HCT116 (cell line): ENCODE measurements around the gene AFAP1. TPM values are rescaled to one million over a fixed set of nuclear protein-coding genes. Genes with fewer than 3 reads are reported as not detected.

Experiments
- ATAC-seq: fragments of 200-7000 bp; cut with Tn5 transposase; 2 replicates; pipeline ENCODE4 v1.9.1; 2020; ENCODE audit warnings: mild to moderate bottlenecking, moderate library complexity
- BruUV-seq: library from RNA; stranded (reverse); fragments of 400-500 nt; replicated peaks from 2 replicates; lab custom pipeline; 2021; lab: Mats Ljungman, UMichigan
- CTCF ChIA-PET: fragments of 300-600 bp; sonication (Branson Sonifier 250); formaldehyde crosslinking; loops from one replicate; lab custom pipeline; 2021; ENCODE audit warnings: antibody characterized with exemption; lab: Charles Lee
- POLR2A ChIA-PET: fragments of 300-600, 350-600 bp; sonication (Branson Sonifier 250); formaldehyde crosslinking; loops from one replicate; lab custom pipeline; 2021; ENCODE audit warnings: antibody characterized with exemption; lab: Charles Lee
- RAD21 ChIA-PET, 2 experiments: fragments of 300-600 bp; sonication (Branson Sonifier 250); formaldehyde crosslinking; loops; one replicate each; lab custom pipeline; 2023; ENCODE audit warnings: low total read pairs in 2 of 2; ENCODE audit not compliant: uncharacterized antibody in 2 of 2, unreplicated experiment in 2 of 2, low non-redundant PET in 1 of 2; lab: Charles Lee
- DNase-seq: peaks from one replicate; pipeline ENCODE4 v3.0.0-alpha.2; 2010; ENCODE audit warnings: low read depth, low spot score
- H2AFZ ChIP-seq: fragments of 200-600 bp; shearing (Covaris generic), sonication (generic); 2 replicates; pipeline ENCODE4 v1.6.1; 2017; ENCODE audit warnings: low read depth, mixed run types, mixed read lengths, antibody characterized with exemption, low read length; ENCODE audit not compliant: poor library complexity, severe bottlenecking
- H3K27ac ChIP-seq: 2 replicates; pipeline ENCODE4 v1.5.1; 2012; ENCODE audit warnings: low read depth, low read length
- H3K27me3 ChIP-seq: fragments of 200-600 bp; sonication (generic); 2 replicates; pipeline ENCODE4 v1.6.1; 2016; ENCODE audit warnings: mixed run types, low read length, mixed read lengths; ENCODE audit not compliant: insufficient read depth
- H3K36me3 ChIP-seq, 2 experiments: fragments of 200-500 bp in 1 of 2; fragments of 200-600 bp in 1 of 2; sonication (Bioruptor generic) in 1 of 2; sonication (generic) in 1 of 2; 2 replicates each; pipeline versions ENCODE4 v1.5.1 to v1.6.1; 2014 to 2016; ENCODE audit warnings: low read length in 2 of 2, inconsistent platforms in 1 of 2, mixed read lengths in 1 of 2, mixed run types in 1 of 2; ENCODE audit not compliant: insufficient read depth in 2 of 2, control insufficient read depth in 1 of 2
- H3K4me1 ChIP-seq, 2 experiments: fragments of 200-600 bp in 1 of 2; sonication (generic) in 1 of 2; 2 replicates each; pipeline versions ENCODE4 v1.5.1 to v1.6.1; 2012 to 2017; ENCODE audit warnings: low read length in 2 of 2, inconsistent platforms in 1 of 2, mild to moderate bottlenecking in 1 of 2, mixed read lengths in 1 of 2, mixed run types in 1 of 2, moderate library complexity in 1 of 2; ENCODE audit not compliant: insufficient read depth in 2 of 2, control insufficient read depth in 1 of 2
- H3K4me2 ChIP-seq: fragments of 200-600 bp; sonication (generic); 2 replicates; pipeline ENCODE4 v1.6.1; 2017; ENCODE audit warnings: mixed run types, low read length, mixed read lengths
- H3K4me3 ChIP-seq, 2 experiments: fragments of 200-600 bp in 1 of 2; sonication (generic) in 1 of 2; replicated peaks in 1 of 2; 2 replicates each; pipeline ENCODE4 v1.5.1; 2011 to 2016; ENCODE audit warnings: low read length in 2 of 2, control low read depth in 1 of 2, low read depth in 1 of 2, mild to moderate bottlenecking in 1 of 2, mixed read lengths in 1 of 2, mixed run types in 1 of 2
- H3K79me2 ChIP-seq: fragments of 200-600 bp; sonication (generic); 2 replicates; pipeline ENCODE4 v1.6.1; 2017; ENCODE audit warnings: mild to moderate bottlenecking, mixed run types, low read length, moderate library complexity, mixed read lengths; ENCODE audit not compliant: insufficient read depth
- H3K9ac ChIP-seq: fragments of 200-600 bp; sonication (generic); 2 replicates; pipeline ENCODE4 v1.6.1; 2016; ENCODE audit warnings: low read length, mixed read lengths
- H3K9me2 ChIP-seq: fragments of 200-600 bp; sonication (generic), shearing (Covaris generic); 2 replicates; pipeline ENCODE4 v1.6.1; 2017; ENCODE audit warnings: mixed run types, mild to moderate bottlenecking, moderate library complexity; ENCODE audit not compliant: insufficient read depth
- H3K9me3 ChIP-seq, 2 experiments: fragments of 200-500 bp in 1 of 2; fragments of 200-600 bp in 1 of 2; sonication (Bioruptor generic) in 1 of 2; sonication (generic) in 1 of 2; 2 replicates each; pipeline ENCODE4 v1.6.1; 2014 to 2017; ENCODE audit warnings: low read length in 2 of 2, mixed read lengths in 2 of 2, inconsistent platforms in 1 of 2, low read depth in 1 of 2, mild to moderate bottlenecking in 1 of 2, mixed run types in 1 of 2, moderate library complexity in 1 of 2; ENCODE audit not compliant: control insufficient read depth in 1 of 2, insufficient read depth in 1 of 2
- H4K20me1 ChIP-seq: fragments of 200-600 bp; sonication (generic), shearing (Covaris generic); 2 replicates; pipeline ENCODE4 v1.6.1; 2017; ENCODE audit warnings: mixed run types, mild to moderate bottlenecking, moderate library complexity; ENCODE audit not compliant: insufficient read depth
- ATF3 ChIP-seq: IDR thresholded peaks from 2 replicates; pipeline ENCODE4 v1.6.1; 2012
- CBX3 ChIP-seq: IDR thresholded peaks from 2 replicates; pipeline ENCODE4 v1.6.1; 2012; ENCODE audit warnings: low read depth
- EGR1 ChIP-seq: IDR thresholded peaks from 2 replicates; pipeline ENCODE4 v1.6.1; 2012; ENCODE audit warnings: low read depth
- JUND ChIP-seq: IDR thresholded peaks from 2 replicates; pipeline ENCODE4 v1.6.1; 2012
- POLR2AphosphoS5 ChIP-seq: IDR thresholded peaks from 2 replicates; pipeline ENCODE4 v1.6.1; 2011; ENCODE audit warnings: mild to moderate bottlenecking, low read depth, low read length, moderate library complexity
- SIN3A ChIP-seq: IDR thresholded peaks from 2 replicates; pipeline ENCODE4 v1.6.1; 2012; ENCODE audit warnings: low read depth
- TCF7L2 ChIP-seq: IDR thresholded peaks from 2 replicates; pipeline ENCODE4 v1.7.0; 2011; ENCODE audit warnings: borderline replicate concordance, inconsistent platforms; ENCODE audit not compliant: insufficient read depth, insufficient read length; ENCODE audit errors: extremely low read depth
- YY1 ChIP-seq: IDR thresholded peaks from 2 replicates; pipeline ENCODE4 v1.6.1; 2011; ENCODE audit warnings: low read length, low read depth, moderate library complexity, mild to moderate bottlenecking; ENCODE audit not compliant: insufficient replicate concordance; ENCODE audit errors: extremely low read depth
- intact Hi-C: fragments of 100-400 bp; cut with micrococcal nuclease; formaldehyde crosslinking; loops from 2 replicates; pipeline ENCODE4 v1.10.0; 2022
- total RNA-seq: library from RNA; stranded (reverse); gene quantifications from one replicate; pipeline ENCODE4 v1.2.1, GENCODE V29; 2021; ENCODE audit not compliant: unreplicated experiment
- TF ChIP-seq, protein P1 (sequence below): IDR thresholded peaks from 2 replicates; pipeline ENCODE4 v1.6.1; 2011; ENCODE audit warnings: mild to moderate bottlenecking, low read length, moderate library complexity; ENCODE audit not compliant: insufficient replicate concordance; ENCODE audit errors: extremely low read depth

The AFAP1 gene
- total RNA-seq, 1 experiment from 2014 or later = 19.4 TPM

DNA sequence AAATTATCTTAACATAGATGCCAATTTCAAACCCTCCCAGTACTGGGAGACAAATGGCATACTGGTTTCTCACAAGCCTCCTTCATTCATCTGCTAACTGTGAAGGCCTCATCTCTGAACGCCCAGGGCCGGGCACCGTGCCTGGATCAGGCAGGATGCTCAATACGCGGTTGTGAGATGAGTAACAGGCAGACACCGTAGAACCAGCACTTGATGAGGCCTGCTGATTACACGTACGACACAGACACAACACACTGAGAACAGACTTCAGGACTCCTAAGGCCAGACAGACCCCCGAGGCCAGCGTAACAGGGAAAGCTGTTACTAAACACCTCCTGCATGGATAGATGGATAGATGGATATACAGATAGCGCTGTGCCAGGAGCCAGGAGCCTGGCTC, 154.6 kb downstream of the AFAP1 start:
- Histone ChIP-seq H3K9me3 (no peaks in the 10 kb centered on the region), H3K36me3 (no peaks in the 10 kb centered on the region; a peak in 1 of 4 replicates), H3K4me2 (no peak overlapping the region), H3K27me3 (no peaks in the 10 kb centered on the region), H3K9me2 (no peaks in the 10 kb centered on the region), H3K4me3 (no peak overlapping the region), H4K20me1 (no peaks in the 10 kb centered on the region), H3K27ac (no peak overlapping the region), H3K9ac (no peak overlapping the region), H2AFZ (no peak overlapping the region), H3K4me1 (no peaks in the 10 kb centered on the region), H3K79me2 (no peaks in the 10 kb centered on the region)
- ChIA-PET CTCF (no interaction called here), POLR2A (interaction anchor here (0.6 kb wide), 1 partner anchor 230 kb away, joined by 3 read pairs; no protein-coding TSS in a partner anchor), RAD21 (no interaction called here)
- TF ChIP-seq SIN3A = no peak
- no peak for TF ChIP-seq POLR2AphosphoS5
- no peak for TF ChIP-seq ATF3
- no peak for TF ChIP-seq EGR1
- TF ChIP-seq, protein P1, sequence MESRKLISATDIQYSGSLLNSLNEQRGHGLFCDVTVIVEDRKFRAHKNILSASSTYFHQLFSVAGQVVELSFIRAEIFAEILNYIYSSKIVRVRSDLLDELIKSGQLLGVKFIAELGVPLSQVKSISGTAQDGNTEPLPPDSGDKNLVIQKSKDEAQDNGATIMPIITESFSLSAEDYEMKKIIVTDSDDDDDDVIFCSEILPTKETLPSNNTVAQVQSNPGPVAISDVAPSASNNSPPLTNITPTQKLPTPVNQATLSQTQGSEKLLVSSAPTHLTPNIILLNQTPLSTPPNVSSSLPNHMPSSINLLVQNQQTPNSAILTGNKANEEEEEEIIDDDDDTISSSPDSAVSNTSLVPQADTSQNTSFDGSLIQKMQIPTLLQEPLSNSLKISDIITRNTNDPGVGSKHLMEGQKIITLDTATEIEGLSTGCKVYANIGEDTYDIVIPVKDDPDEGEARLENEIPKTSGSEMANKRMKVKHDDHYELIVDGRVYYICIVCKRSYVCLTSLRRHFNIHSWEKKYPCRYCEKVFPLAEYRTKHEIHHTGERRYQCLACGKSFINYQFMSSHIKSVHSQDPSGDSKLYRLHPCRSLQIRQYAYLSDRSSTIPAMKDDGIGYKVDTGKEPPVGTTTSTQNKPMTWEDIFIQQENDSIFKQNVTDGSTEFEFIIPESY = no peak
- TF ChIP-seq CBX3 = no peak
- no peak for TF ChIP-seq TCF7L2
- no peak for TF ChIP-seq YY1
- TF ChIP-seq JUND = no peak
- DNase-seq = no peak
- no peak for ATAC-seq
- BruUV-seq = no TSS peak
- intact Hi-C loops = no loop called here
